Measurements from ENCODE around the gene HOXB5.

Gene HOXB5

DNA sequence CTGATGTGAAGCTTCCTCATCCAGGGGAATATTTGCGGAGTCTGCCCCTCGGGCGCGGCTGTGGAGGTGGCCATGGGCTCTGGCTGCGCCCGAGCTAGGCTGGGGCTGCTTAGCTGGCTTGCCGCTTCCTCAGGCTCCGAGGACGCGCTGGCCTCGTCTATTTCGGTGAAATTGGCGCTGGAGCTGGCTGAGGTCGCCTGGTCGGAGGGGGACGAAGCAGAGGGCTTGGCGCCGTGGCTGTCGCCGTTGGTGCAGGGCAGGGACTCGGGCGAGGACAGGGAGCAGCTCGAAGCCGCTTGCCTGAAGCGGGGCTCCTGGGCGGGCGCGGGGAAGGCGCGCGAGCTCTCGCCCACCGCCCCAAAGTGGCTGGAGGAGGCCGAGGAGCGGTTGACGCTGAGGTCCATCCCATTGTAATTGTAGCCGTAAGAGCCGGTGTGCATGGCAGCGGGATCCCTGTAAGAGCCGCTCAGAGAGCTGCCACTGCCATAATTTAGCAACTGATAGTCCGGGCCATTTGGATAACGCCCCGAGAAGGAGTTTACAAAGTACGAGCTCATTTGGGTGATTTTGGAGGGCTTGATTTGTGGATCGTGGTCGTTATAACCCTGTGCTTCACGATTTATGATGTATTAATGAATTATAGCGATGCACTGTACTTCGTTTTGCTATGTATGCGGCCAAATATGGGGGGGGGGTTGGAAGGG is at the start of gene HOXB5:
Gene HOXB5 (minus strand): TSS at position 654 of the 704 bp plus-strand sequence. CDS start 97 bp downstream, at position 557.
- no peak for DNase-seq

DNA sequence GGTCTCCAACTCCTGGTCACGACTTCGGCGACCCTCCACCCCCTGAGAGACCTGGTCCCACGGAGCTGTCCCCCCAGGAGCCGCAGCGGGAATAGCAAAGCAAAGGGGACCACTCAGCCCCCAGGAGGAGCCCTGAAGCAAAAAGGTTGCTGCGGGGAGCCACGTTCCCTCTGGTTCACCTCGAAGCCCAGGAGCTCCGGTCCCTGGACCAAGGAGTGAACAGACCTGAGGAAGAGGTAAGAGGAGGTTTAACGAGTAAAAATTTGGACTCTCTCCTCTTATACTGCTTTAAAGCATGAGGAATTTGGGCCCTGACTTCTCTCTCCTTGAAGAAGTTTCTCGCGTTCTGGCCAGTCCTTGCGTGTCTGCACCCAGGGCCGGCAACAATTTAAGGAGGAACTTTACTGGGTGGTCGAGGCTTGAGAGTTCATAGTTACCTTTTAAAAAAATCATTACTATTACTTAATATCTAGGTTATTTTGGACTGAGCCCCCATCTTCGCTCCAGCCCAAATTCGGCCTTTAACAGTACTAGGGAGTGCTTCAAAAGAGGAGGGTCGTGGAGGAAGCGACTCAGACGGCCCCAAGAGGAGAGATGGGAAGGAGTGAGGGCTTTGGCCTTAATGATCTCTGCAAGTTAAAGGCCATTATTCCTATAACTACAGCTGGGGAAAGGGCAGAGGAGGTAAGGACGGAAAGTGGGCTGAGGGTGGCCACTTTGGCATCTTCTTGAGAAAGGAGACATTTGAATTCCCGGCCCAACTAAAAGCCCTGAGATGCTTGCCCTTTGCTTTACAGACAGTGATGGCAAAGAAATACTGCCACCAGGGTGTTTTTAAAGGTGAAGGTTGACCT is 49.5 kb upstream of the HOXB5 start:
- DNase-seq = no peak

DNA sequence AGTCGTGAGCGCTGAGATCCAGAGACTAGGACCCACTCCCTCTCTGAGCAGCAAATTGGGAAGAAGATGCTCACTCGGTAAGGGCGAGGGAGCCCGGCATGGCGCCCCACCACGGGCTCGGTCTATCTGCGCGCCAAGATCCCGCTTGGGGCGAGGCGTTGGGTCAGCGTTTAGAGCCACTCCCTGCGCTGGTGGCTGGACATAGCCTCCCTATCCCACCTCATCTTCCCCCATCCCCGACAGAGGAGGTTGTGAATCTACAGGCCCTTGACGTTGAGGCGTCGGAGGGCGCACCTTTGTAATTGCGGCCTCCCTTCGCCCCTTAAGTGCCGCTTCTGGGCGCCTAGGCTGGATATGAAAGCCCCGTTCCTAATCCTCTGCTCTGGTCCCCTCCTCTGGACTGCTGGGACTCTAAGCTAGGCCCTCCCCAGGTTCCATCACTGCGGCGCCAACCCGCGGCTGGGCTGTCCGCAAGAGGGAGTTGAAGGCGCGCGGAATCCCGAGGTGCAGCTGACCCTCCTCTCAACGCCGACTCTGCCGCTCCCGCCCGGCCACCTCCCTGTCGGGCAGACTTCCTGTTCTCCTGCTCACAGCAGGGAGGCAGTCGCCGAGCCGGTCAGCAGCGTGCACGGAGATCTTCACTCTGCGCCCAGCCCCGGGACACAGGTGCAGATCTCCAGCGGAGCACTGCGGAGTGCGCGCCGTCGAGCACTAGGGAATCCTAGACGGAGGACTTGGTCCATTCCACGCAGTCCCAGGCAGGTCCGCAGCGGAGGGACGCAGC is 48.7 kb upstream of the HOXB5 start:
- DNase-seq = no peak

DNA sequence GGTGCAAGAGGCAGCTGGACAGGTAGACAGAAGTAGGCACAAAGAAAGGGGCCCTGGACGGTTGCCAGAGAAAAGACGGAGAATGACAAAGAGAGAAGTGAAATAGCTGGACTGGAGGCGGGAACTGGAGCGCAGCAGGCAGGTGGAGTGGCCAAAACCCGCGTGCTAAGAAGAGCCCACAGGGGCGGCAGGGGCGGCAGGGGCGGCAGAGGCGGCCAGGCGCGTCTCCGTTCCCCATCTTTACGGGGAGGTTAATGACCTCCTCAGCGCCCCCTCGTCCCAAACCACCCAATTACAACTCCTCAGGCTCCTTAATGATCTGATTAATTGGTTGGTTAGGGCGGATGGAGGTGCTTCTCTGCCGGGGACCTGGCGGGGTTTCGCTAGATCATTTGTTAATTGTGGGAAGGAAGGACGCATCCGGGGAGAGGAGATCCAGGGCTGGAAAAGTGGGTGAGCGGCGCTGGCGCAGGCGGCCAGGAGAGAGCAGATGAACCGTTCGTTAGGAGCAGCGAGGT is 48.0 kb upstream of the HOXB5 start:
- no peak for DNase-seq

DNA sequence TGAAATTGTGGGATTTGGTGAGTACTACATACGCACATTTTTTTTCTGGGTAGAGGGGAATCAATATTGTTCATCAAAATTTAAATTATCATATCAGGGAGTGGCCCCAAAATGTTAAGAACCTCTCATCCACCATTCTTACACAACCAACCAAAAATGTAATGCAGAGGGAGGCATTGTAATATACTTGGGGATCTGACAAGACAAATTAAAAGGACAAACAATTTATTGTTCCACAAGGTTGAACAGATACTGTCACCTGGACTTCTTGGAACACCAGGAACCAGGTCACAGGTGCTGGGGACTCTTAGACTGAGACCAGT is 47.2 kb upstream of the HOXB5 start:
- DNase-seq = no peak

DNA sequence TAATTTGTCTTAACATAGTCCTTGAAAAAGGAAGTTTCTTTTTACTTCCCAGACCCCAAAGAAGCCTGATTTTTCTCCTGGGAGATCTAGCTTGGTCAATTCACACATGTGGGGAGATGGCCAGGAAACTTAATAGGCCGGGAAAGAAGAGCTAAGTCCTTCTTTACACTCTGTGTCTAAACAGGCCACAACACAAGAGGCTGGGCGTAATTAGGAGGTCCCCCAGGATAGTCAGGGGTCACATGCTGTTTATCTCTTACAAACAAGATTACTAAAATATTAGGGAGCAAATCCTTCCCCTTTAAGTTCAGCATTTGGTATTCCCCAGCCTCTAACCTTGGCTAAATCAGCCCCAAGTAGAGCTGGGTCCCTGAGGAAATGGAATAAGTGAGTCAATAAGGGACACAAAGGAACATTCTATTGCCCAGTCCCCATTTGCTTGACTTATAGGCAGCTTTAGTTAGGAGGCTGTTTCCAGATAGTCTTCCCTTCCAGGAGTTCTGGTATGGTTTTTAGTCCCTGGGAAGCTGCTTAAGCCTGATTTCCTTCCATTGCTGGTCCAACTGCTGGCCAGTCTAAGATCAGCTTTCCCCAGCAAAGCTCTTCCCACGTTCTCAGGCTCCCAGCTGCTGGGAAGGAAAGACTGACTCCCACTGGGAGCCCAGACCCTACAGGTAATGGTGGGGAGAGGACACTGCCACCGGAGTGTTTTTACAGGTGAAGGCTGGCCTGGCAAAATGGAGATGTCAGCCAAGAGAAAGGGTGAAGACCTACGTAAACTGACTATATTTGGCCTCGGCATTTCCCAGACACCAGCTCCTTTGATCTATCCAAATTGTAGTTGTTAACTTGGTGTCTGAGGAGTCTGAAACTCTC is 46.6 kb upstream of the HOXB5 start:
- no peak for DNase-seq

DNA sequence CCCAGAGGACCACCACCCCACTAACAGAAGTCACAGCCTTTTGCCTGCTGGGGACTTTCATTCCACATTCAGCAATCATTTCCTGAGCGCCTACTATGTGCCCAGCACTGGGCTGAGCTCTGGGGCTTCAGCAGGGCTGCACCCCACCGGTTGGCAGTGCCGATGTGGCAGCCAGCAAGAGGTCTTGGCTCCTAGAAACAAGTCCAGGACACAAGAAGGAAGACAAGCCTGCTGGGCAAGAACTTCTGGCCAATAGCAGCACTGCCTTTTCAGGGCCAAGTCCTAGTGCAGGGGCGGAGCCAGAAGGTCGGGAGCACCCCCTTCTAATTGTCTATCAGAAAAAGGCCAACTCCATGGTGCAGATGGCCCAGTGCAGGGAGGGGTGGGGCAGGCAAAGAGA is 45.6 kb upstream of the HOXB5 start:
- no peak for DNase-seq

DNA sequence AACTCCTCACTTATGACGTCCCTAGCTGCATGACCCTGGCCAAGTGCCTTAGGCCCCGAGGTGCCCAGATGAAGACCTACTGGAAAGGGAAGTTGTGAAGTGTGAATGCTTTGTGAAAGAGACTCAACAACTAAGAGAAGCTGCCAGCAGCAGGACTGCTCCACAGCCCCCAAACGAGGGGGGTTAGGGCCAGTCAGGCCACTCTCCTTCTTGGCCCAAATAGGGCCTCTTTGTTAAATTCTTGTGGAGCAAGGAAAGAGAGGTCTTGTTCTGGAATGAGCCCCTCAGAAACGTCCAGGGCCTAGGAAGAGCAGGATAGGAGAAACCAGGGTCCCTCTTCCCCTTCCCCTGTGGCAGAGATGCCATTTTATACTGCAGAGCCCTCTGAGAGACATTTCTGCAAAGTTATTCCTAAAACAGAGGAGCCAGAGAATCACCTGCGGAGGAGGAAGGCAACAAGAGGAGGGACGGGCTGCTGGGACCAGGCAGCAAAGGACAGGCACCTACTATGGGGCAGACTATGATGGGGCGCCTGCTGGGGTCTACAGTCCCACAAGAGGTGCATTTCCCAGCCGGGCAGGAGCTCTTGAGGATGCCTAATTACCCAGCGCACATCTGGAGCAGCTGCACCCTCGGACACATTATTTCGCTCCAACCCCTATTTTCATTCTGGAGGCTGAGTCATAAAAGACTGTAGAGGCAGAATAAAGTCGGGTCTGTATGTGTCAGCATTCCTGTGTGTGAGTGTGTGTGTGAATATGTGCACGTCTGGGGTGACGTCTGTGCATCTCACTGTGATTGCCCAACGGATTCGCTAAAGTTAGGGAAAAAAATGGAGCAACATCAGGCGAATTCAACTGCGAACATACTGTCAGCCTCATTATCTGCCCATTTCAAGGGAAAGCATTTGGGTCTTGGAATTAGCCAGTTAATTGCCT is 44.0 kb upstream of the HOXB5 start:
- no peak for DNase-seq

DNA sequence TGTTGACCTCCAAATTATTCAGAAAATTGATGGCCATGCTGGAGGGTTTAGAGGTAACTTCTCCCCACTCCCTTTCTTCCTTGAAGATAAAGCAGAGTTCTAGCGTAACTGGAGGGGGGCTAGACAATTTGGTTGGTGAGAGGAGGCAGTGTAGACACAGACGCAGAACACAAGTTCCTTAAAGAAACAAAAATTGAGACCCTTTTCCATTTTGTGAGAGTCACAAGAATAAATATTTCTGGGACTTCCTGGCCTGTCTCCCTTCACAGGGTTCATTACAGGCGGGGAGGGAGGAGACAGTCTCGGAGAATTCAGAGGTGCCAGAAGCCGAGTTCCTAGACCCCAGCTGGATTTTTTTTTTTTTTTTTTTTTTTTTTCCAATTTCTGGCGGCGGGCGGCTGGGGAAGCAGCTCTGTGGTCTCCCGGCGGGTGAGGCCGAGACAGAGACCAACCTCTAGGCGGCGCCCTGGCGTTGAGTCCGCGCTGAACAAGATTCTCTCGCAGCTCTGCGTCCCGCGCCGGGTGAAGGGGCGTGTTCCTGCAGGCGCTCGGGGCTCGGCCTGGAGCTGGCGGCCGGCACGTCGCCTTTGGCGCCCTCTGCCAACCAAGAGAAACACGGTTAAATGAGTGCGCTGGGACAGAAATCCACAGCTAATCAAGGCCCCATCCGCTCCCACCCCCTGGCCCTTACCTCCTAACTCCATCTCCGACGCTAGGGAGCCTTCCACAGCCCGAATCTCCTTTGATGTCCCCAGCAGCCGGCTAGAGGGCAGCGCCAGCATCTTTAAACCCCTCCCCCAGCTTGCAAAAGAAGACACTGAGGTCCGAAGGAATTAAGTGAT is 42.8 kb upstream of the HOXB5 start:
- DNase-seq = peak; percentile 82

DNA sequence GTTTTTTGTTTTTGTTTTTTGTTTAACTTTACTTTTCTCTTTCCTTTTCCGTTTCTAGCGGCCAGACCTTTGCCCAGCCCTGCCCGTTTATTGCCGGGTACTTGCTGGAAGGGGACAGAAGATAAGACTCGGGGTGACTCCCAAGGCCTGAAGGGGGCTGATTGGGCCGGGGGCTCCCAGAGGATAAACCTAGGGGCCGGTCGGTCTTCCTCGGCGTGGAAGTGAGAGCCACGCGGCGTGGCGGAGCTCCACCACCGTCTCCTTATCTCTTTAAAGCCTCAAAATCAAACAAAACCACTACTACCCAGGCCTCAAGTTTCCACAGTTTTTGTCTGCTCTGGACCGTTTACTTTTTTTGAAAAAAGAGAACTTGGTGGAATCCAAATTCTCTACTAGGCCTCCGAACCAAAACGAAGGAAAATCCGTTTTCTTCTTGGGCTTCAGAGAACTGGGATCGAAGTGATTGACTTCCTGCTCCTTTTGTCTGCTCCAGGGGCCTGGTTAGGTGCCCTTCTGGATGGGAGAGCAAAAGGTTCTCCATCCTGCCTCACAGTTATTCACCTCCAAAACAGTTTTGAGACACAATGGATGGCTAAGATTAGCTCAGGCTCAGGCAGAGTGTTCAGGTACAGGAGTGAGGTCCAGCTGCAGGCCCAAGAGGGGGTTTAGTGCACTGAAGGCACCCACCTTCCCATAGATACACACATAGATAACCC is 41.1 kb upstream of the HOXB5 start:
- DNase-seq = no peak

DNA sequence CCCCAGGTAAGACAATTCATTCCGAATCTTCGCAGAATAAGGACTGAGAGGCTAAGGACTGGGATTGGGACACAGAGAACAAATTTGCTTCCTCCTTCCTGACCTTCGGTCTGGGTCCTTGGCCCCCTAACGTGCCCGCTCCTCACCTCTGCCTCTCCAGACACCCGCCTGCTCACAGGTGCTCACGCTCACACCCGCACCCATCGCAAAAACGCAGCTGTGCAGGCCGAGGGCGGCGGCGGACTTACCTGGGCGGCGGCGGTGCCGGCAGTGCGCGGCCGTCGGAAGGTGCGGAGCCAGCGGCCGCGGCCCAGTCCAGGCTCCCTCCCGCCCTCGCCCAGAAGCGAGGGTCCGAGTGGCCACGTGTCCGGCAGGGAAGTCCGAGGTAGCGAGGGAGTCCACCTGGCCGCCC is 39.7 kb upstream of the HOXB5 start:
- DNase-seq = no peak

DNA sequence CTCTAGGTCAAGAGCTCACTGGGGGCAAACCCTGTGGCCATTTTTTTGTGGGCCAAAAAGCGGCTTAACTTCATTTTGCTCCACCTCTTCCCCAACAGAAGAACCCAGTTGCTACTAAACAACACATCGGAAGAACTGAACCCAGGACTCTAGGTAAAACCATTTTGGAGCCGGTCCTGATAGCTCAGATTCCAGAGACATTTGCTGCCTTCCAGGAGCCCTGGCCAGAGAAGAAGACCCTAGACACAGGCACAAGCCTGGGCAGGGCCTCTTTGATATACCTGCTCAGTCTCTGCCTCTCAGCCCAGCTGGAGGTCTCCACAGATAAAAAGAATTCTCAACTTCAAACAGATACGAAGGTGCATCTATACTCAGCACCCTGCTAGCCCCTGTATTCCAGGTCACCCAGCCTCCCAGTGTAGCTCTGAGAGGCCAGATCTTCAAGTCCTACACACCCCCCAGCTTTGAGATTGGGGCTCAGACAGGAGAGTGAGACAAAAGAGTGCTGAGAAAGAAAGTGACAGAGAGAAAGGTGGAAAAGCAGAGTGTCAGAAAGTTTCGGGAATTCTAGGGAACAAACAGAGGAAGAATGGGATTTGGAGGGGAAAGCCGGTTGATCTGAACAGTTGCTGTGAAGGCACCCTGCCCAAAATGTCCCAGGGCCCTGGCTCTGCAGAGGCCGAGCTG is 39.1 kb upstream of the HOXB5 start:
- no peak for DNase-seq

DNA sequence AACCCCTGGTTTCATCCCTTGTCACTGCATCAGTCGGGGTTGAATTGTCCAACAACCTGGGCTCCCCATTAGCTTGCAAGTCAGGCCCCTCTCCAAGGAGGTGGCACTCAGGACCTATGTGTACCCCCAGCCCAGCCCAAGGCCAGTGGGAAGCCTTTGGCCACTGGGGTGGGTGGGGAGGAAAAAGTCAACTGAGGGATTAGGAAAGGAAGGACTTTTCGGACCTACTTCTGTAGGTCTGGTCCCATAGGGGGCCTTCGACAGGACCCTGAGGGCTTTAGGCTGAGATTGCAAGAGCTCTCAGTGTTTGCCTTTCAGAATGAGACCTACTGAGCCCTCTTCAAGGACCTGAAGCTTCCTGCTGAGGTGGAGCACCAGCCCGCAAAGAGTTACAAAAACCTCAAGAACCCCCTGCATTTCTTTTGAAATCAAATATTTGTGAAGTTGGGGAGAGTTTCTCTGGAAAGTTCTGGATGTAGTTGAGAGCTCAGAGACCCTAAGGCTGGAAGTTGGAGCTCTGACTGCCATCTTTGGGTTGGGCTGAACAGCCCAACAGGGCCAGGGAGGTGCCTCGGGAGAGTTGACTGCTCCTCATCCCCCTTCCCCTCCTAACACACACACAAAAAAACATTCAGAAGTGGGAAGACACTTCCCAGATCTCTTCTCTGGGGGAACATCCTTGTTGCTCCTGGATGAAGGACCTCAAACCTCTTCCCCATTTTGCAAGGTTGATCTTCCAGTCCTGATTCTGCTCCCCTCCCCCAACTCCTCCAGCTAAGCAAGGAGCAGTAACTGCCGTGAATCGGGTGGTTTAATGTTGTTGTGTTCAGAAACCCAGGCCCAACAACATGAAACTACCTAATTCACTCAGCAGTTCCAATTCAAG is 38.4 kb upstream of the HOXB5 start:
- no peak for DNase-seq

DNA sequence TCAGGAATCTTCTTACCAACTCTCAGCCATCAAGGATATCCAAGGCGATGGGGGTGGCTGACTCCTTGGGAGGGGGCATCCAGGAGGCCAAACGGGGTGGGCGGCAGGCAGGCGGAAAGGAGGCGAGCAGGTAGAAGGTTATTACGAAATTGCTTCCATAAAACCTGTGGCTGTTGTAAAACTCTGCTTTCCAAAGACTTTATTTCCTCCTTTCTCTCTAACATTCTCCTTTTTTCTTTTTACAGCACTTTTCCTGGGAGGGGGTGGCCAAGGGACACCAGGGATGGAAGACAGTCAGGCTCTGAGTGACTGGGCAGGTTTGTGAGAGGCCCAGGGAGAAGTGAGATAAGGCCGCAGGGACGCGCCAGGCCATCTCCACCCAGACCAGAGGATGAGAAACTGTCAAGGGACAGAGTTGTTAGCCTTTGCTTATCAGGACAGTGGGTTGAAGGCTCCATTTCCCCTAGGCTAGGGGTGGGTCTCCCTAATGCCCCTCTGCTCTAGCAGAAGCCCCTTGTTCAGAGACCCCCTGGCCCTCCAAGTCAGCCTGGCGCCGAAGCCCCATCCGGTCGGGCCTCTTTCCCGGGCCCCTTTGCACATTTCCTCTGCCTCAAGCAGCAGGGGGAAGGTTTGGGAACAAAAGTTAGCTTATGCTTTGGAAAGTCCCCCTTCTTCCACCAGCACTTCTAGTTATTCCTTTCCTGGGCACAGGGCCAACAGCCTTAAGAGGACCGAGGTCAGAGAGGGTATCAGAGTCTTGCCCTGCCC is 37.5 kb upstream of the HOXB5 start:
- DNase-seq = no peak

DNA sequence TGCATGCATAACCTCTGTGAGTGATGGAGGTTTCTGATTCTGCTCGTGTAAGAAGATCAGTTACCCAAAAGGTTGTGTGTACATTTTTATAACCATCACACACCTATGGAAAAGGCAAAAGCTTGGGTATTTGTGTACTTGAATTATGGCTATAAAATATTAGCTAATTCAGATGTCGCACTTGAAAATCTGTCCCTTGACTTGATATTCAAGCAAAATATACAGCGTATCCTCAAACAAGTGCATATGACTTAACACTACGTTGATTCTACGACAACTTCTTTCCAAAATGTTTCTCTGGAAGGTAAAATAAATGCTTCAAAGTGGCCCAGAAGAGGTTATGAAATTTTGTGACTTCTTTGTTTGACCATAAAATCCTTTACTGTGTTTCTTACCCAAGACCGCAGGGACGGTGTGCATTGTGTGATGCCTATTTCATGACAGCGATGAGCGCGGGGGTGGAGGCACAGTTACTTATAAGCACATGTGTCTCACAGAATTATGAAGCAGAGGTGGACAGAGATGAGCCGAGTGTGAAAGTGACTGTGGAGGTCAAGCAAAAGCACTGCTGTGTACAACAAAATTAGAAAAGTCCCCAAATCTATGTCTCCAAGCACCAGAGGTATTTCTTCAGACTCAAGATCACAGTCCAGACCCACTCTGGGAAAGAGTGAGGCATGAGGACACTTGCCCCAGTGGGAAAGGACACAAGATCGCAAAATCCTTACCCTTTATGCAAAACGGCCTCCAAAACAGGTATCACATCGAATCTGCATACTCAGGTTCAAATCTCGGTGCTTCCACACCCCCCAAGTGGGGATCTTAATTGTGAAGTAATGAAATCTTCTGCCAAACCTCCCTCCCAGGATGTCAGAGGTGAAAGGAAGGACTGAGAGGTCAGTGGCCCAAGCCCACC is 36.7 kb upstream of the HOXB5 start:
- no peak for DNase-seq

DNA sequence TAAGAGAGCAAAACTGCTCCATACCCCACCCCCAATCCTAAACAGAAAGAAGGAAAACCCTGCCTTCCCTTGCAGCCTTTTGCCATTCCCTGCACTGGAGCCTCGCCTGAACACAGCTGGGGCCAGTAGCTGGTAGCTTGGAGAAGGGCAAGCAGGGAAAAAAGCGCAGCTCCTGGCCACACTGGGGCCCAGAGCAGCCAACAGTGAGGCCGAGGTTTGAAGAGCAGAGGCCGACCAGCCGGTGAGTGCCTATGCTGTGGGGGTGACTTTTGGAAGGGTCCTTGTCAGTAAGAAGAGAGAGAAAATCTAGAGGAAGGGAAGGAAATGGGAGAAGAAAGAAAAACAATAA is 35.8 kb upstream of the HOXB5 start:
- no peak for DNase-seq
